Fibroblast of the conjunctiva (primary cell): Measurements from ENCODE around the gene ARSA.
"Not testable (repeated sequence)": the region's sequence is repeated elsewhere in the genome, so short reads cannot be mapped to it uniquely, and the experiment has no call there.

Experiments
- DNase-seq: peaks from one replicate; pipeline ENCODE4 v3.0.0-alpha.2; 2010; ENCODE audit warnings: low read depth

The ARSA gene

GRCh38 chr22:50654664-50655063 is 26.7 kb upstream of the ARSA start:
- not testable (repeated sequence) for DNase-seq

DNA sequence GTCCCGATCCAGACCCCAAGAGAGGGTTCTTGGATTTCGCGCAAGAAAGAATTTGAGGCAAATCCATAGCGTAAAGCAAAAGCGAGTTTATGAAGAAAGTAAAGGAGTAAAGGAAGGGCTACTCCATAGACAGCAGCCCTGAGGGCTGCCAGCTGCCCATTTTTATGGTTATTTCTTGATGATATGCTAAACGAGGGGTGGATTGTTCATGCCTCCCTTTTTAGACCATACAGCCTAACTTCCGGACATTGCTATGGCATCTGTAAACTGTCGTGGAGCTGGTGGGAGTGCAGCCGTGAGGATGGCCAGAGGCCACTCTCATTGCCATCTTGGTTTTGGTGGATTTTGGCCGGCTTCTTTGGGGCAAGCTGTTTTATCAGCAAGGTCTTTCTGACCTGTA is 25.3 kb upstream of the ARSA start:
- no peak for DNase-seq

DNA sequence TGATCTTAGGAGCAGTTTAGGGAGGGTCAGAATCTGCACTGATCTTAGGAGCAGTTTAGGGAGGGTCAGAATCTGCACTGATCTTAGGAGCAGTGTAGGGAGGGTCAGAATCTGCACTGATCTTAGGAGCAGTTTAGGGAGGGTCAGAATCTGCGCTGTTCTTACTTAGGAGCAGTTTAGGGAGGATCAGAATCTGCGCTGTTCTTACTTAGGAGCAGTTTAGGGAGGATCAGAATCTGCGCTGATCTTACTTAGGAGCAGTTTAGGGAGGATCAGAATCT is 15.8 kb upstream of the ARSA start:
- DNase-seq, result not testable (repeated sequence)

DNA sequence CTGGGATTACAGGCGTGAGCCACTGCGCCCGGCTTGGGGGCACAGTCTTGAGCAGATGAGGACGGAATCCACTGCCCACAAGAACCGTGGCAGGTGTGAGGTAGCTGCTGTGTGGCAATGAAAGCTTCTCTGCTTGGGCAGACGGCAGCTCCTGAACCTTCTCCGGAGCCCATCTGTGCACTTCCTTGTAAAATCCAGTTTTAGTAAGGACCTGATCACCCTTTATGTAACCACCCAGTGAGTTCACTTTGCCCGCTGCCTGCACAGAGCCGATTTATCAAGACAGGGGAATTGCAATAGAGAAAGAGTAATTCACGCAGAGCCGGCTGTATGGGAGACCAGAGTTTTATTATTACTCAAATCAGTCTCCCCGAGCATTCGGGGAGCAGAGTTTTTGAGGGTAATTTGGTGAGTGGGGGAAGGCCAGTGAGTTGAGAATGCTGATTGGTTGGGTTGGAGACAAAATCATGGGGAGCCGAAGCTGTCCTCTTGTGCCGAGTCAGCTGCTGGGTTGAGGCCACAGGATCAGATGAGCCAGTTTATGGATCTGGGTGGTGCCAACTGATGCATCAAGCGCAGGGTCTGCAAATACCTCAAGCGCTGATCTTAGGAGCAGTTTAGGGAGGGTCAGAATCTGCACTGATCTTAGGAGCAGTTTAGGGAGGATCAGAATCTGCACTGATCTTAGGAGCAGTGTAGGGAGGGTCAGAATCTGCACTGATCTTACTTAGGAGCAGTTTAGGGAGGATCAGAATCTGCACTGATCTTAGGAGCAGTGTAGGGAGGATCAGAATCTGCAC is 15.3 kb upstream of the ARSA start:
- DNase-seq, result not testable (repeated sequence)

DNA sequence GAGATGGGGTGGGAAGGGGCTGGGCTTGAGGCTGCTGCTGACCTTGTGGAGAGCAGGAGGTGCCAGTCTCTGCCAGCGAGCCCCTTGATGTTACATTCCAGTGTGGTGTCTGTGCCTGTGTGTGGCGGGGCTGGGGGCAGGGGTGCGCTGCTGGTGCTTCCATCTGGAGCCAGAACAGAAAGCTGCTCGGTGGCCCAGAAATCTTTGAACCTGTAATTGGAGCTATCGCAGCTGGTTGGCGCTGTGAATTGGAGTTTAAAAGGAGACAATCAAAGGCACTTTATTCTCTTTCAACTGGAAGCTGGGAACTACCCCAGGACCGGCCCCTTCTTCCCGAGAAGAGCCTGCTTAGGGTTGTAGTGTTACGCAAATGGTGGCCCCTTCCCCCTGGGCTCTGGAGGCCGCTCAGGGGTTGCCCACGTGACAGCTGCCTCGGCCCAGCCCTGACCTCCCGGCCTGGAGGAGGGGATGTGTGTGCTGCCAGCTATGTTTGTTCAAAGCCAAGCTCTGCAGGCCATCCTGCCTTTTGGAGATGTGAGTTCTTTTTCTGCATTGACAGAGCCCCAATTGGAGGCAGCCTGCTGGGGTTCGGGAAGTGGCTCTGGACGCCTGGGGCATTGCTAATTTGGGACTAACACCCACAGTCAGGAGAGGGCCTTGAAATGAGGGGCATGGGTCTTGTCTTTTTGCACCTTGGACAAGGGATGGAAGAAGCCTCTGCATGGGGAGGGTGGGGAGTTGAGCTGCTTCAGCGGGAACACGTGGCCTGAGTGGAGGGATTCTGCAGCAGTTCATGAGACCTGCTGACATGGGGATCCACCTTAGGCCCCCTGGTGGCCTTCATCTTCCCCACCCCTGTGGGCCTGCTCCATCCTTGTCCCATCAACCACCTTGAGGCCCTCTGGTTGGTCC is 14.0 kb upstream of the ARSA start:
- peak; percentile 30 for DNase-seq

DNA sequence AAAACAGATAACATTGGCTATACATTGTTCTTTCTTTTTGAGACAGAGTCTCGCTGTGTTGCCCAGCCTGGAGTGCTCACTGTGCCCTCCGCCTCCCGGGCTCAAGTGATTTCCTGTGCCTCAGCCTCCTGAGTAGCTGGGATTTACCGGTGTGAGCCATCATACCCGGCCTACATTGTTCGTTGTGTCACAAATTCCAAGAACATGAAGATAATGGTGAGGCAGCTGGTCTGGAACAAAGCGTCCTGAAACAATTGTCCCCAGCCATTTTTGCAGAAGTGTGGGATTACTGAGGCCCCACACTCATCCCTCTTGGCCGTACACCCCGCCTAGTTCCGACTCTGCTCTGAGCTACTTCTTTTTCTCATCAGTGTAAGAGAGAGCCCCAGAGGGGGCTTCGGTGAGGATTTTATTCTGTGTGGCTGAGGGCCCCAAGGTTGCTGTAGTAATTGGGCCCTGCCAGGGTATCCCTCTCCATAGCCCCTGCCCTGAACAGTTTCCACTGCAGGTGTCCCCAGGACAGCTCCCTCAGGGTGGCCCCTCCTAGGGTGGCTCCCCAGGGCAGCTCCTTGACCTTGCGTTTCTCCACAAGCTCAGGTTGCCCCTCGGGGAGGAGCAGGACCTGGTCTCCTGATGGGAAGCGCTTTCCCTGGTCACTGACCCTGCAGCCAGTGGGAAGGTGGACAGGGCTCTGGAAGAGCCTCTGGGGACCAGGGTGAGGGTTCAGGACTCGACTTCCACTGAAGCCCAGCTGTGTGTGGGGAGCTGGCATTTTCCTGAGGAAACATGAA is 13.1 kb upstream of the ARSA start:
- no peak for DNase-seq

- not testable (repeated sequence) for DNase-seq
Measured at GRCh38 chr22:50640296-50640695, 12.3 kb upstream of the ARSA start.

- DNase-seq, result no peak
Measured at GRCh38 chr22:50635591-50635990, 7.6 kb upstream of the ARSA start.

DNA sequence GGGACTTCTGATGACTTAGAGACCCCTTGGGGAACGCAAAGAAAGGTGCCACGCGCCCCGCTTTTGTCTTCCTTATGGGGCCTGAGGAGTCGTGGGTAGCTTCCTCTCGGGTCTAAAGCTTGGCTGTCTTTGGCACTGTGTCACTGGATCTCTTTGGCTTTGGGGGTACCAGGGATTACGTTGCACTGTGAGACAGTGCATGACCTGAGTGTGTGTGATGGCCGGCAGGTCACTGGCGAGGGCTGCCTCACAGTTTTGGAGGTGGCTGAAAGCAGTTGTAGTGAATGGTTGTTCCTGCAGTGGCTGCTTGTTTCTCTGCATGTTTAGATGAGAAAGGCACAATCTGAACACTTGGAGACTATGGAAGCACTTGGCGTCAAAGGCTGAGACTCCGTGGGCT is 5.8 kb upstream of the ARSA start:
- DNase-seq, result no peak

GRCh38 chr22:50633086-50633485 is 5.1 kb upstream of the ARSA start:
- DNase-seq, result no peak

GRCh38 chr22:50630376-50630775 is 2.4 kb upstream of the ARSA start:
- DNase-seq, result no peak

GRCh38 chr22:50628543-50629134 is 687 bp upstream of the ARSA start:
- DNase-seq, result no peak

GRCh38 chr22:50626850-50627641 is 906 bp downstream of the ARSA start:
- no peak for DNase-seq

- no peak for DNase-seq
Measured at GRCh38 chr22:50626314-50626849, 1.6 kb downstream of the ARSA start.

DNA sequence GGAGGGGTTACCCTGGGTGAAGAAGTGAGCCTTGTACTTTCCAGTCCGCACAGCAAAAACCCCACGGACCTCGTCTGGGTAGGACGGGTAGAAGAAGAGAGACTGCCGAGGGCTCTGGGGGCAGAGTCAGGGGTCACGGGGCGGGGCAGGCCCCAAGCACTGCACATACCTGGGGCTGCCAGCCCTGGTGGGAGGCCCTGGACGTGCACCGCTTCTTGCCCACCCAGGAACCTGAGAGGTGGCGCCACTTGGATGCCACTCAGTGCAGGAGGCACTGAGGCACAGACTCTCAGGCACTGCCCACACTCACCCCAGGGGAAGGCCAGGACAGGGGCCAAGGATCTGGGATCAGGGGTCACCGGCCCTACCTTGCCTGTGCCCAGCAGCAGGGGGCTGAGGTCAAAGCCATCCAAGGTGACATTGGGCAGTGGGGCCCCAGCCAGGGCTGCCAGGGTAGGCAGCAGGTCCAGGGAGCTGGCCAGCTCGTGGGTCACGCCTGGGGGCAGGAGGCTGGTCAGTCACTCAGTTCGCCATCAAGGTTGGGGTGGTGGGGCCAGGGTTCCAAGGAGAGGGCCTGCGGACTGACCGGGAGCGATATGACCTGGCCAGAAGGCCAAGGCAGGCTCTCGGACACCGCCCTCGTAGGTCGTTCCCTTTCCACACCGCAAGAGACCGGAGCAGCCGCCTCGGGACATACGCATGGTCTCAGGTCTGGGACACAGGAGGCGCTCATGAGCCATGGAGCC is 2.2 kb downstream of the ARSA start:
- no peak for DNase-seq

DNA sequence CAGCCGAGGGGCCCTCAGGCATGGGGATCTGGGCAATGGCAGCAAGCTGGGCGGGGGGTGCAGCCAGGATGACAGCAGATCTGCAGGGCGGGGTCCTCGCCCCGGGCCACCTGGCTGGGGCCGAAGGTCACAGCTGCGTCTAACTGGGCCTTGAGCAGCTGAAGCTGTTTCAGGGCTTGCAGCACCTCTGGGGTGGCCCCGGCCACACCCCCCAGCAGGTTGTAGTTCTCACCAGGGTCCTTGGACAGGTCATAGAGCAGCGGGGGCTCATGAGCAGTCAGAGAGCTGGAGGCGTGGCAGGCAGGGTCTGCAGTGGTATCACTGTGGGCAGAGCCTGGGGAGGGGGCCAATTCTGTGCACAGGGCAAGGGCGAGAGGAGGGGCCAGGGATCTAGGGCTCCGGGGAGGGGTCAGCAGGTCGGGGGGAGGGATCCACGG is 2.8 kb downstream of the ARSA start:
- no peak for DNase-seq

DNA sequence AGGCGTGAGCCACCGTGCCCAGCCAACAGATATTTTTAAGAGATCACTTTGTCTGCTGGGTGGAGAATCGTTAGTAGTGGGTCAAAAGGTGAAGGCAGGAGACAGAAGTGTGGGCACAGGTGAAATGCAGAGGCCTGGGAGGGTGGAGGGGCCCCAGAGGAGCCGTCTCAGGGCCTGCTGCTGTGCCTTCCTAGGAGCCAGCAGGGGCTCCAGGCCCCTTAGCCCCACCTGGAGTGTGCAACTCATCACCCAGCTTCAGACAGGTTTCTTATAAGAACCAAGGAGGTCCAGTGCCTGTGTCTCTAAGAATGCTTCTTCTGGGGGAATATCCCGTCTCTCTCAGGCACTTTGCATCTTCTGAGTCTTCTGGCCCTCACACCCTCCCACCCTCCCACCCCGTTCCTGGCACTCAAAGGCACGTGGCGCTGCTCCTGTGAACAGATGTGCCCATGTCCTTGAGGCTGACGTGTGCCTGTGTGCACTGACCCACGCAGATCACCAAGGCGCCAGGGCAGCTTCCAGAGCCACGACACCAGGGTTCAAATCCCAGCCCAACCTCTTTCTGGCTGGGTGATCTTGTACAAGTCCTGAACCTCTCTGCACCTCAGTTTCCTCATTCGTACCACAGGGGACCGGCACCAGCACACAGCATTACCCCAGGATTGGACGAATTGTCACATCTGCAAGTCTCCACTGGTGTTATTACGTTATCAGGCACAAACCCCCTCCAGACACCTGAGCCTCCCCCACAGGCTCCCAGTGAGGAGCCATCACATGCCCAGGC is 3.4 kb downstream of the ARSA start:
- no peak for DNase-seq

GRCh38 chr22:50622723-50623327 is 5.1 kb downstream of the ARSA start:
- DNase-seq, result no peak
